Measurements from ENCODE around the gene PUM1. TPM values are rescaled to one million over a fixed set of nuclear protein-coding genes. Genes with fewer than 3 reads are reported as not detected.

PUM1 gene
- total RNA-seq, 1 experiment from 2014 or later = 109 TPM

GRCh38 chr1:30966690-30967369 is 98.7 kb downstream of the PUM1 start:
- in situ Hi-C loops (cut with HindIII; ENCODE audit: low pct_unique_long_range_greater_than_20kb, low sequenced_read_pairs) = no loop called here
- Histone ChIP-seq H3K36me3 (ENCODE audit: control insufficient read depth, insufficient read depth, low read length) (peaks cover 63% of the 10 kb centered on the region), H3K4me3 (ENCODE audit: low read depth in 2 of 2, low read length in 2 of 2) (no peak overlapping the region), H3K27ac (ENCODE audit: low read length) (no peak overlapping the region), H3K4me1 (ENCODE audit: control insufficient read depth, insufficient read depth, low read length) (peaks cover 11% of the 10 kb centered on the region), H3K27me3 (ENCODE audit: control insufficient read depth, insufficient read depth, low read length) (no peaks in the 10 kb centered on the region), H3K9me3 (ENCODE audit: control insufficient read depth, insufficient read depth, low read depth, low read length) (no peaks in the 10 kb centered on the region)
- BruUV-seq (replicated peaks) = no TSS peak
- TF ChIP-seq TCF7L2 (IDR thresholded peaks at IDR 0.05; ENCODE audit: low read depth, low read length) = no peak
- no peak for TF ChIP-seq POLR2AphosphoS5 (IDR thresholded peaks at IDR 0.05; ENCODE audit: low read depth, low read length)
- no peak for TF ChIP-seq SIN3A (IDR thresholded peaks at IDR 0.05; ENCODE audit: borderline replicate concordance, insufficient read depth, low read depth, low read length)
- TF ChIP-seq CTCF (IDR thresholded peaks at IDR 0.05) = no peak
- TF ChIP-seq REST (IDR thresholded peaks at IDR 0.05; ENCODE audit: insufficient read depth in 1 of 2, low read depth in 2 of 2, low read length in 1 of 2) = no peak
- ChIA-PET POLR2A (interaction anchor here (0.6 kb wide), 1 partner anchor 9 kb away, joined by 7 read pairs; no protein-coding TSS in a partner anchor), CTCF (interaction anchor here (0.5 kb wide), 1 partner anchor 1246 kb away, joined by 5 read pairs; no protein-coding TSS in a partner anchor)
- intact Hi-C loops (cut with micrococcal nuclease; ENCODE audit: unreplicated experiment) = no loop called here
- DNase-seq (ENCODE audit: low read depth, low spot score) = no peak
- no peak for ATAC-seq

GRCh38 chr1:30965924-30966599 is 99.5 kb downstream of the PUM1 start:
- H3K4me3 ChIP-seq (ENCODE audit: low read depth in 2 of 2, low read length in 2 of 2) = no peak overlapping the region
- H3K27ac ChIP-seq (ENCODE audit: low read length) = no peak overlapping the region
- H3K9me3 ChIP-seq (ENCODE audit: control insufficient read depth, insufficient read depth, low read depth, low read length) = no peaks in the 10 kb centered on the region
- ATAC-seq (no peak), DNase-seq (ENCODE audit: low read depth, low spot score) (no peak)
- BruUV-seq (replicated peaks) = no TSS peak
- H3K4me1 ChIP-seq (ENCODE audit: control insufficient read depth, insufficient read depth, low read length) = peaks cover 11% of the 10 kb centered on the region
- ChIA-PET POLR2A (no interaction called here), CTCF (no interaction called here)
- H3K36me3 ChIP-seq (ENCODE audit: control insufficient read depth, insufficient read depth, low read length) = peaks cover 63% of the 10 kb centered on the region
- intact Hi-C loops (cut with micrococcal nuclease; ENCODE audit: unreplicated experiment) (no loop called here), in situ Hi-C loops (cut with HindIII; ENCODE audit: low pct_unique_long_range_greater_than_20kb, low sequenced_read_pairs) (no loop called here)
- no peaks in the 10 kb centered on the region for H3K27me3 ChIP-seq (ENCODE audit: control insufficient read depth, insufficient read depth, low read length)
- TF ChIP-seq CTCF (IDR thresholded peaks at IDR 0.05) (no peak), POLR2AphosphoS5 (IDR thresholded peaks at IDR 0.05; ENCODE audit: low read depth, low read length) (no peak), TCF7L2 (IDR thresholded peaks at IDR 0.05; ENCODE audit: low read depth, low read length) (no peak), REST (IDR thresholded peaks at IDR 0.05; ENCODE audit: insufficient read depth in 1 of 2, low read depth in 2 of 2, low read length in 1 of 2) (no peak), SIN3A (IDR thresholded peaks at IDR 0.05; ENCODE audit: borderline replicate concordance, insufficient read depth, low read depth, low read length) (no peak)

All from Panc1 (cell line).